HepG2 (cell line): Measurements from ENCODE around the gene CABP4. TPM values are rescaled to one million over a fixed set of nuclear protein-coding genes. Genes with fewer than 3 reads are reported as not detected.

ENCODE experiments used
- ARID2 ChIP-seq: sonication (generic); formaldehyde crosslinking; IDR thresholded peaks from 2 replicates; pipeline ENCODE4 v1.8.1; 2022; ENCODE audit warnings: mild to moderate bottlenecking, missing genetic modification reagents, borderline replicate concordance
- ATAD3A ChIP-seq: sonication (generic); formaldehyde crosslinking; IDR thresholded peaks from 2 replicates; pipeline ENCODE4 v1.4.0; 2020; ENCODE audit warnings: missing genetic modification reagents
- ATF2 ChIP-seq: sonication (generic); formaldehyde crosslinking; IDR thresholded peaks from 2 replicates; pipeline ENCODE4 v1.4.0; 2020; ENCODE audit warnings: missing genetic modification reagents
- ATF7-NPFF ChIP-seq: sonication (generic); formaldehyde crosslinking; IDR thresholded peaks from 2 replicates; pipeline ENCODE4 v1.8.1; 2023; ENCODE audit warnings: mild to moderate bottlenecking, low read depth, missing genetic modification reagents, moderate library complexity
- BORCS8-MEF2B ChIP-seq: sonication (generic); formaldehyde crosslinking; IDR thresholded peaks from 2 replicates; pipeline ENCODE4 v1.8.0; 2022; ENCODE audit warnings: mild to moderate bottlenecking, missing genetic modification reagents
- EED ChIP-seq: sonication (generic); formaldehyde crosslinking; IDR thresholded peaks from 2 replicates; pipeline ENCODE4 v1.5.0; 2020; ENCODE audit warnings: mild to moderate bottlenecking, missing genetic modification reagents
- ETS1 ChIP-seq: sonication (generic); formaldehyde crosslinking; IDR thresholded peaks from 2 replicates; pipeline ENCODE4 v1.4.0; 2020; ENCODE audit warnings: missing genetic modification reagents
- FUBP1 ChIP-seq: sonication (generic); formaldehyde crosslinking; IDR thresholded peaks from 2 replicates; pipeline ENCODE4 v1.5.1; 2020; ENCODE audit warnings: missing genetic modification reagents, mild to moderate bottlenecking, borderline replicate concordance
- HINFP ChIP-seq: sonication (generic); formaldehyde crosslinking; IDR thresholded peaks from 2 replicates; pipeline ENCODE4 v1.4.0; 2020; ENCODE audit warnings: low read depth, mild to moderate bottlenecking, missing genetic modification reagents
- KDM4B ChIP-seq: sonication (generic); formaldehyde crosslinking; IDR thresholded peaks from 2 replicates; pipeline ENCODE4 v1.4.0; 2020; ENCODE audit warnings: missing genetic modification reagents
- MIER2 ChIP-seq: IDR thresholded peaks from 2 replicates; pipeline ENCODE4 v1.6.1; 2016; ENCODE audit warnings: missing biosample characterization, missing genetic modification reagents
- TCF12 ChIP-seq, 2 experiments: fragments of 450-650 bp in 1 of 2; sonication (generic) in 1 of 2; formaldehyde crosslinking in 1 of 2; IDR thresholded peaks; 2 replicates each; pipeline versions ENCODE4 v1.6.1 to v1.8.0; 2017 to 2022; ENCODE audit warnings: antibody characterized with exemption in 1 of 2, mild to moderate bottlenecking in 1 of 2, missing genetic modification reagents in 1 of 2, moderate library complexity in 1 of 2
- ZNF224 ChIP-seq: sonication (generic); formaldehyde crosslinking; IDR thresholded peaks from 2 replicates; pipeline ENCODE4 v1.5.0; 2020; ENCODE audit warnings: mild to moderate bottlenecking, missing genetic modification reagents
- ZNF546 ChIP-seq: sonication (generic); formaldehyde crosslinking; conservative IDR thresholded peaks from 2 replicates; pipeline ENCODE4 v1.8.1; 2023; ENCODE audit warnings: mild to moderate bottlenecking, missing genetic modification reagents
- polyA plus RNA-seq, 8 experiments: library from polyadenylated mRNA; depleted of rRNA in 3 of 8; stranded (reverse) in 7 of 8; unstranded in 1 of 8; fragments of >200 nt; fragmentation: Illumina TruSeq in 4 of 8; extraction: Trizol in 4 of 8; gene quantifications; 2 replicates each; pipeline versions ENCODE4 v1.2.1 to v1.2.3, GENCODE V29; 2011 to 2016; ENCODE audit warnings: low read depth in 4 of 8, missing spikeins in 1 of 8, mixed read lengths in 1 of 8; ENCODE audit not compliant: insufficient read depth in 1 of 8
- total RNA-seq, 5 experiments: library from RNA; depleted of rRNA; stranded (reverse); fragments of >200 nt; fragmentation: Illumina TruSeq; extraction: Trizol; gene quantifications; 2 replicates each; pipeline ENCODE4 v1.2.3, GENCODE V29; 2016; ENCODE audit warnings: low read depth in 1 of 5
- TF ChIP-seq, protein P1 (sequence below): sonication (generic); formaldehyde crosslinking; IDR thresholded peaks from 2 replicates; pipeline ENCODE4 v1.5.0; 2020; ENCODE audit warnings: missing genetic modification reagents
- TF ChIP-seq, protein P2 (sequence below): sonication (generic); formaldehyde crosslinking; IDR thresholded peaks from 2 replicates; pipeline ENCODE4 v1.5.0; 2020; ENCODE audit warnings: mild to moderate bottlenecking, missing genetic modification reagents

Gene CABP4
- total and polyA plus RNA-seq, 2 of the 13 experiments (the other 11 are each of a cell fraction or from before 2014, with no cell fraction given): not detected

DNA sequence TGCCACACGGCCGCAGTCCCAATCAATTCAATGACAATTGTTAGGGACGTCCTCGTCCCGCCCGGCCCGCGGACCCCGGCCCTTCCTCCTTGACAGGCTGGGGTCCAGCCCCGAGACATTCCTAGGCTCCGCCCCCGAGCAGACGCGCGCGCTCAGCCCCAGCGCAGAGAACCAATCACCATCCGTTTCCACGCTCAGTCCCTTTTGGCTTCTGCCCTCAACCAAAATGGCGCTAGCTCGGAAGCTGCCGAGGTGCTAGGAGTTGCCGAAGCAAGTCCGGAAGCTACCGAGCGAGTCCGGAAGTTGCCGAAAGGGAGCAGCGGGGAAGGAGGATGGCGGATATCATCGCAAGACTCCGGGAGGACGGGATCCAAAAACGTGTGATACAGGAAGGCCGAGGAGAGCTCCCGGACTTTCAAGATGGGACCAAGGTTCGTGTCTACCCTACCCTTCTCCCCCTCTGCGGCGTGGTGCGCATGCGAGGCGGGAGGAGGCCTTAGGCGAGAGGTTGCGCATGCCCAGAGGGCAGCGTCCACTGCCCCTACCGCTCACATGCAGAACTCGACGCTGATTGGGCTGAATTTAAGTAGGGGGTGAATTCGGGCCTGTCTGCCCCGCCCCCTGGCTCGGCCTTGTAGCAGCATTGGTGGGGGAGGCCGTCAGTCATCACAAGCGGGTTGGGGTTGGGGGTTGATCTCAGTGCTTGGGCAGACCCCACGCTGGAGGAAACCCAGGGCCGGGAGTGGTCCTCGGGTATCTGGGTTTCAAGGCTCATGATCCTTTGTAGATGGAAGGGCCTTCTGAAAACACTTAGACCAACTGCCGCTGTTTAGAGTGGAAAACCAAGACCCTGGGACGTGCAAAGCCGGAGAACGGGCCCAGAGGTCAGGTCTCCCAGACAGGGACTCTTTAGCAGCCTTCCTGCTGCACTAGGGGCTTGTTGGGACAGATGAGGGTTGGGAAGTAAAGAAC is 28.0 kb downstream of the CABP4 start, which contains the start of gene AIP (continued):
- TF ChIP-seq ATF2 (CRISPR knock-in tag) (peak; percentile 65; the same call in 1 of the 2 replicates), ARID2 (CRISPR knock-in tag) (peak; percentile 99), ZNF546 (CRISPR knock-in tag) (peak; percentile 97), ETS1 (CRISPR knock-in tag) (peak; percentile 88; the same call in 1 of the 2 replicates), ATAD3A (CRISPR knock-in tag) (peak; percentile 73; the same call in 1 of the 2 replicates), MIER2 (CRISPR knock-in tag) (peak; percentile 63), BORCS8-MEF2B (peak; percentile 100), ZNF224 (CRISPR knock-in tag) (peak; percentile 87), ATF7-NPFF (CRISPR knock-in tag) (peak; percentile 95), TCF12 (IDR thresholded peaks at IDR 0.05) (no peak), TCF12 (CRISPR knock-in tag; IDR thresholded peaks at IDR 0.05) (no peak; the same call in 1 of the 2 replicates), EED (CRISPR knock-in tag) (peak; percentile 82), FUBP1 (CRISPR knock-in tag) (no peak), KDM4B (CRISPR knock-in tag) (peak; percentile 70; the same call in 1 of the 2 replicates), HINFP (CRISPR knock-in tag) (peak; percentile 91)
- TF ChIP-seq, protein P1, sequence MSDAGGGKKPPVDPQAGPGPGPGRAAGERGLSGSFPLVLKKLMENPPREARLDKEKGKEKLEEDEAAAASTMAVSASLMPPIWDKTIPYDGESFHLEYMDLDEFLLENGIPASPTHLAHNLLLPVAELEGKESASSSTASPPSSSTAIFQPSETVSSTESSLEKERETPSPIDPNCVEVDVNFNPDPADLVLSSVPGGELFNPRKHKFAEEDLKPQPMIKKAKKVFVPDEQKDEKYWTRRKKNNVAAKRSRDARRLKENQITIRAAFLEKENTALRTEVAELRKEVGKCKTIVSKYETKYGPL: peak; percentile 77
- TF ChIP-seq, protein P2, sequence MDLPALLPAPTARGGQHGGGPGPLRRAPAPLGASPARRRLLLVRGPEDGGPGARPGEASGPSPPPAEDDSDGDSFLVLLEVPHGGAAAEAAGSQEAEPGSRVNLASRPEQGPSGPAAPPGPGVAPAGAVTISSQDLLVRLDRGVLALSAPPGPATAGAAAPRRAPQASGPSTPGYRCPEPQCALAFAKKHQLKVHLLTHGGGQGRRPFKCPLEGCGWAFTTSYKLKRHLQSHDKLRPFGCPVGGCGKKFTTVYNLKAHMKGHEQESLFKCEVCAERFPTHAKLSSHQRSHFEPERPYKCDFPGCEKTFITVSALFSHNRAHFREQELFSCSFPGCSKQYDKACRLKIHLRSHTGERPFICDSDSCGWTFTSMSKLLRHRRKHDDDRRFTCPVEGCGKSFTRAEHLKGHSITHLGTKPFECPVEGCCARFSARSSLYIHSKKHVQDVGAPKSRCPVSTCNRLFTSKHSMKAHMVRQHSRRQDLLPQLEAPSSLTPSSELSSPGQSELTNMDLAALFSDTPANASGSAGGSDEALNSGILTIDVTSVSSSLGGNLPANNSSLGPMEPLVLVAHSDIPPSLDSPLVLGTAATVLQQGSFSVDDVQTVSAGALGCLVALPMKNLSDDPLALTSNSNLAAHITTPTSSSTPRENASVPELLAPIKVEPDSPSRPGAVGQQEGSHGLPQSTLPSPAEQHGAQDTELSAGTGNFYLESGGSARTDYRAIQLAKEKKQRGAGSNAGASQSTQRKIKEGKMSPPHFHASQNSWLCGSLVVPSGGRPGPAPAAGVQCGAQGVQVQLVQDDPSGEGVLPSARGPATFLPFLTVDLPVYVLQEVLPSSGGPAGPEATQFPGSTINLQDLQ (CRISPR knock-in tag): no peak
